Heart left ventricle (tissue), 13 donors: Measurements from ENCODE around the gene AARSD1.
"Not testable (repeated sequence)": the region's sequence is repeated elsewhere in the genome, so short reads cannot be mapped to it uniquely, and the experiment has no call there.

Experiments used
- POLR2A ChIP-seq, 2 donors: fragments of 450-650 bp; IDR thresholded peaks; one replicate each; pipeline ENCODE4 v1.6.1; 2017; ENCODE audit warnings: antibody characterized with exemption in 2 of 2, mild to moderate bottlenecking in 2 of 2, moderate library complexity in 2 of 2
- TF ChIP-seq, protein P1 (sequence below), 12 donors: fragments of 200-600 bp; sonication (generic) in 4 of 12; IDR thresholded peaks; one replicate each; pipeline versions ENCODE4 v1.5.0 to v1.8.0; 2018 to 2022; ENCODE audit warnings: antibody characterized with exemption in 12 of 12, mild to moderate bottlenecking in 5 of 12
- donor health status: ischemic (EF 13 %, LVEDD 7.1; RV severe dilation, severe dysfunction).
- donor health status: DM: no; HTN: yes; CAD: no.
- donor health status: DM: no; HTN: no; CAD: no.
- donor health status: ischemic (EF 25% LVEDD 6.9; RV normal size, moderate dysfunction).
- donor health status: ischemic (EF 25% LVEDD 5.7; RV mildly dilated, moderate dysfunction).
- donor health status: ischemic (EF 35%, LVEDD 5.7; RV mildly dilated, moderate dysfunction).
- donor health status: nonischemic (EF 11% LVEDD 7.7; RV severe dilation, severe dysfunction).
- donor health status: DM: yes; HTN: yes; CAD: no.
- donor health status: PGD.
- donor health status: ischemic (EF 29% LVEDD 5.4; RV normal size, mild dysfunction).
- donor health status: nonischemic (EF 23%, LVEDD 6.1; RV moderate dilation, normal function).

DNA sequence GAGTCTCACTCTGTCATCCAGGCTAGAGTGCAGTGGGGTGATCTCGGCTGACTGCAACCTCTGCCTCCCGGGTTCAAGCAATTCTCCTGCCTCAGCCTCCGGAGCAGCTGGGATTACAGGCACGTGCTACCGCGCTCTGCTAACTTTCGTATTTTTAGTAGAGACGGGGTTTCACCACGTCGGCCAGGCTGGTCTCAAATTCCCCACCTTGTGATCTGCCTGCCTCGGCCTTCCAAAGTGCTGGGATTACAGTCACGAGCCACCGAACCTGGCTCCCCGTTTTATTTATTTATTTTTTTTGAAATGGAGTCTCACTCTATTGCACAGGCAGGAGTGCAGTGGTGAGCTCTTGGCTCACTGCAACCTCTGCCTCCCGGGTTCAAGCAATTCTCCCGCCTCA is 11.4 kb upstream of the AARSD1 start:
- TF ChIP-seq, protein P1, sequence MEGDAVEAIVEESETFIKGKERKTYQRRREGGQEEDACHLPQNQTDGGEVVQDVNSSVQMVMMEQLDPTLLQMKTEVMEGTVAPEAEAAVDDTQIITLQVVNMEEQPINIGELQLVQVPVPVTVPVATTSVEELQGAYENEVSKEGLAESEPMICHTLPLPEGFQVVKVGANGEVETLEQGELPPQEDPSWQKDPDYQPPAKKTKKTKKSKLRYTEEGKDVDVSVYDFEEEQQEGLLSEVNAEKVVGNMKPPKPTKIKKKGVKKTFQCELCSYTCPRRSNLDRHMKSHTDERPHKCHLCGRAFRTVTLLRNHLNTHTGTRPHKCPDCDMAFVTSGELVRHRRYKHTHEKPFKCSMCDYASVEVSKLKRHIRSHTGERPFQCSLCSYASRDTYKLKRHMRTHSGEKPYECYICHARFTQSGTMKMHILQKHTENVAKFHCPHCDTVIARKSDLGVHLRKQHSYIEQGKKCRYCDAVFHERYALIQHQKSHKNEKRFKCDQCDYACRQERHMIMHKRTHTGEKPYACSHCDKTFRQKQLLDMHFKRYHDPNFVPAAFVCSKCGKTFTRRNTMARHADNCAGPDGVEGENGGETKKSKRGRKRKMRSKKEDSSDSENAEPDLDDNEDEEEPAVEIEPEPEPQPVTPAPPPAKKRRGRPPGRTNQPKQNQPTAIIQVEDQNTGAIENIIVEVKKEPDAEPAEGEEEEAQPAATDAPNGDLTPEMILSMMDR (IDR thresholded peaks at IDR 0.05) = not testable (repeated sequence)
- not testable (repeated sequence) for TF ChIP-seq POLR2A (IDR thresholded peaks at IDR 0.05)
